Stimulated activated CD4-positive, alpha-beta T cell treated with anti-CD3 and anti-CD28 coated beads, Interleukin-2, amount 100 ng/mL, for 24 hours (primary cell): ENCODE data around the gene ANAPC15.

Experiments used
- DNase-seq, 2 donors: peaks; one replicate each; pipeline ENCODE4 v3.0.0-alpha.2; 2020

ANAPC15 gene

GRCh38 chr11:72124046-72124445, 11.6 kb upstream of the ANAPC15 start:
- DNase-seq = no peak

DNA sequence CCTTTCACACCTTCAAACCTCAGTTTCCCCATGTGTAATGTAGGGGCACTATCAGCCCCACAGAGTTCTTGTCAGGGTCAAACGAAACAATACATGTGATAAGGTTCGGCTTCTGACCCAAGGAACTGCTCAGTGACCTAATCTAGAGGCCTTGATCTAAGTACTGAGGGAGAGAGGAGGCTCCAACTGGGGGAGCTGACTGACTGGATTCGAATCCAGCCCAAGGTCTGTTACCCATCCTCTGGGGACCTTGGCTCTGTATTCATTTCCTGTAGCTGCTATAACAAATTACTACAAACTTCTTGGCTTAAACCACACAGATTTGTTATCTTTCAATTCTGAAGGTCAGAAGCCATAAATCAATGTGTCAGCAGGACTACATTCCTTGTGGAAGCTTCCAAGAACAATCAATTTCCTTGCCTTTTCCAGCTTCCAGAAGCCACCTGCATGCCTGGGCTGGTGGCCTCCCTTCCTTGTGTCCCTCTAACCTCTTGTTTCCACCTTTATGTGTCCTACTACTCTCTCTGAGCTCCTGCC, 10.7 kb upstream of the ANAPC15 start:
- no peak for DNase-seq

DNA sequence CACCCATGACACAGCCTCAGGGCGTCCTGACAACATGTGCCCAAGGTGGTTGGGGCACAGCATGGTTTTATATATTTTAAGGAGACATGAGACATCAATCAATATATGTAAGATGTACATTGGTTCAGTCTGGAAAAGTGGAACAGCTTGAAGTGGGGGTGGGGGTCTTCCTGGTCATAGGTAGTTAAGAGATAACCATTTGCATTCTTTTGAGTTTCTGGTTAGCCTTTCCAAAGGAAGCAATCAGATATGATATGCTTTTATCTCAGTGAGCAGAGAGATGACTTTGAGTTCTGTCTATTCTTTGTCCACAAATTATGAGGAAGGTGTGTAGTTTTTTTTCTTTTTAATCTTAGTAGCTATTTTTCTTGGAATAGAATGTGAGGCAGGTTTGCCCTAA, 10.1 kb upstream of the ANAPC15 start:
- no peak for DNase-seq

GRCh38 chr11:72120930-72121329, 8.4 kb upstream of the ANAPC15 start:
- DNase-seq = no peak

GRCh38 chr11:72119198-72119597, 6.7 kb upstream of the ANAPC15 start:
- no peak for DNase-seq

DNA sequence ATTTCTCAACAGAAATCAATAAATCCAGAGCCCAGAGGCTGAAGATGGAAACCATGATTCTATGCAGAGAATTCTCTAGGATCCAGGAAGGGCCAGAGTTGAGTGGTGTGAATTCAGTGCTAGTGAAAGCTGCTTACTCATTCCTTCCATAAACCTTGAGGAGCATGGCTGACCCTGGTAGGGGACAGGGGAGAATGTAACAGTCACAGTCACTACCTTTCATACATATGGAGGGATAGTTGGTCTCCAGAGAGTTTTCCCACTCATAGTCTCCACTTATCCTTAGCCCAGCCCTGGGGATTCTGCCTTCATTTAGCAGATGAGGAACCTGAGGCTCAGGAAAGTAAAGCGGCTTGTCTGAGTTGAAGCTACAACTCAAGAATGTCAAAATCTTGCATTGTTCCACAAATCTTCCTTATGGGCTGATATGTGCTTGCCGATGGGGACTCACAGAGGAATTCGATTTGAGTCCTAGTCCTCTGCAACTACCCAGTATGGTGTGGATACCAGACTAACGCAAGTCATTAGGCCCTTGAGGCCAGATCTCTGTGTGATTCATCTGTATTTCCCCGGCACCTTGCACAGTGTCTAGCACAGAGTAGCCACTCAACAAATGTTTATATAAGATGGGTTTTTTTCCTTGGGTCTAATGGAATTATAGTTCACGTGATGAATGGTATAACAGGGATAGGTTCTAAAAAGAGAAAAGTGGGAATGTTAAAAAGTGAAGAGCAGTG, 3.7 kb upstream of the ANAPC15 start:
- DNase-seq = no peak

- no peak for DNase-seq
Measured at GRCh38 chr11:72114570-72114969, 2.1 kb upstream of the ANAPC15 start.

DNA sequence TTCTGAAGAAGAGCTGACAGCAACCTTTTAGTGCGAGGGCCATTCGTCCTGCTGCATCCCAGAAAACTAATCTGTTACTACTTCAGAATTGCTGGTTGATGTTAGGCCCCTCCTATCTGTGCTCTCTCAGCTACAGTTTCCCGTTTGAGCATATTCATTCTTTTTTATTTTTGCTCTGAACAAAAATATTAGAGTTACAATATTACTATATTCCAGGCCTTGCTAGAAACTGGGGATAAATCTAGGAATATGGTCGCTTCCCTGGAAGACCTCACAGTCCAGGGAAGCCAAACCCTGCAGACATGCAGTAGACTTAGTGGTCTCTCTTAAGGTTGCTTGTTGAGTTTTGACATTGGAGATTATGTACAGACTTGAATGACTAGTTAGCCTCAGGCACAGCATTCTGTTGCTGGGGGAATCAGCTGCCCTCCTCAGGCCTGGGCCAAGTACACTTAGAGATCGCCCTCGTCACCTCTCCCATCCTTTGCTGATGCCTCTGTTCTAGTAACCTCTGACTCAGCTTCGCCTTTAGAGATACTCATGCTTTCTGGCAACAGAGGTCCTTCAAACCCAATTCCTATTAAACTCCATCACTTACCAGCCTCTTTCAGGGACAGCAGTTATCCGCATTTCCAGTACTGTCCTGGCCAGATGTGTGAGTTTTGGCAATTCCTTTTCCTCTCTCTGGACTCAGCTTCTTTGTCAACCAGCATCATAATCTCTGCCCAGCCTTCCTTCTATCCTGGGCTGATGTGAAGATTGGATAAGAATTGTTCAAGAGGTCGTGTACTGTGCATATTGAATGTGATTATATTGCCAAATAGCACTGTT, 698 bp upstream of the ANAPC15 start:
- DNase-seq = no peak

- no peak for DNase-seq
Measured at GRCh38 chr11:72111300-72112142, 974 bp downstream of the ANAPC15 start.

GRCh38 chr11:72105888-72106287, 6.6 kb downstream of the ANAPC15 start, which contains the start of gene TOMT:
TSS of gene TOMT (plus strand) at chr11:72105924. CDS start at chr11:72105952, 28 bp downstream.
- no peak for DNase-seq

DNA sequence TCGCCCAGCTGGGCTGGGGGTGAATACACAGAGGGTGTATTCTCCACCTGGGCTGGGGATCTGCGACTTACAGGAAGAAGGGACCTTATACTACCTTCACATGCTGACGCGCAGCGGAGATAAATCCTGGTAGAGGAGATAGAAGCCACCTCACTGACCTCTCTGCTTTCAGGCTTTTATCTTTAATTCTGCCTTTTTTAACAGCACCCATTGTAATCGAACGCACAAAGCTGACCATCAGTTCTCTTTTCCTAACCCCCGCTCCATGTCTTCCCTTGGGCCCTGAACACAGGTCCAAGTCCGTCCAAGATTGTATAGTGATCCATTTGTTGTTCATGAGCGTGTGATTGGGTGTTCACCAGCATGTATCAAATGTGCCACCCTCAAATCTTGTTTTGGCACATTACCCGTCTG, 8.7 kb downstream of the ANAPC15 start:
- no peak for DNase-seq

DNA sequence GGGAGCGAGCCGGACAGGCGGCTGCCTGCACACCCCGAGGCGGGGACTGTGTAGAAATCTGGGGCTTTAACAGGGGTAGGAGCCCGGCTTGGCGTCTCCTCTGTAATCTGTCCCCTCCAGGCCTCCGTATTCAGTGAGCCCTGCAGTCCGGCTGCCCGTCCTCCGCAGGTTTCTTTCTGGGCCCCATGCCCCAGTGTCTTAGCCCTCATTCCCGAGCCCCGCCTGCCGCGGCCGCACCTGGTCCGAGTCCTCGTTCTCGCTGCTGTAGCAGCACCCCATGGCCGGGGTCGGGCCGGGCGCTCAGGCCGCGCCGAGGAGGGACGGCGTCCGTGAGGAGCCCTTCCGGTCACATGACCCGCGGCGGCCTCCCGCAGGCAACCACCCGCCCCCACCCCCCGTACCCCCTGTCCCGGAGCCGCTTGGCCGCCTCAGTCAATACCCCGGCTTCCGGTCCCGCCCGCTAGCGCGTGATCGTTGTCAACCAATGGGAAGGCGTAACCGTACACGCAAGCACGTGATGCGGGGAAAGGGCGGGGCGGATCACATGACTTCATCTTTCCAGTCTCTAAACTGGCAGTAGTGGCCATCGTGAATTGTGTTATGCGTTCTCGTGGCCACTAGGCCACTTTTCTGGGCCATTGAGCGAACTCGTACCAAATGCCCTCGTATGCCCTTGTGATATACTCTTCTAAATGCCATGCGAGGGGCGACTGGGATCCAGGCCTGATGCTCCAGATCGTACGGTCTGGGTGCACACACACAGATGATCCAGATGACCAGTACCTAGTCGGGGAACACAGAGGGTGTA, 9.3 kb downstream of the ANAPC15 start, which contains the start of gene LAMTOR1:
TSS of gene LAMTOR1 (minus strand) at position 352 of the 808 bp plus-strand sequence. CDS start at position 279, 73 bp downstream.
- peak; percentile 98 to 99 for DNase-seq

GRCh38 chr11:72102631-72102945, 9.9 kb downstream of the ANAPC15 start:
- no peak for DNase-seq

GRCh38 chr11:72102162-72102561, 10.3 kb downstream of the ANAPC15 start:
- no peak for DNase-seq

DNA sequence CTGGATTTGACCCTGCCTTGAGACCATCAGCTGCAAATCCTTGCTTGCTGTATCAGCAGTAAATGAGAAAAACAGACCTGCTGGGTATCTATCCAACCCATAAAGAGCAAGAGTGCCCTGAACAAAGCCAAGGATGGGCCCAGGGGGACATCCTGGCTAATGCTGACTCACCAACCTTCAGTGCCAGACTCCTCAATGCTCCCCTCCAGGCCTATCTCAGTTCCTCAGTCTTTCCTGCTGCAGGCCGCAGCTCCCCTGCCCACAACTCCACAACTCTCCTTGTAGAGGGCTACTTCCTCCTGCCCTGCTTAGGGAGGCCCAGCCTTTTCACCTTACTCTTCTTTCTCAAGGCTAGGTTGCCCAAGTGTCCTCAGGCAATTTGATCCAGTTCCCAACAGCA, 12.0 kb downstream of the ANAPC15 start:
- no peak for DNase-seq

- DNase-seq = no peak
Measured at GRCh38 chr11:72100009-72100408, 12.5 kb downstream of the ANAPC15 start.

- no peak for DNase-seq
Measured at GRCh38 chr11:72098741-72099140, 13.8 kb downstream of the ANAPC15 start.

- peak; percentile 62 to 72 for DNase-seq
Measured at GRCh38 chr11:72091292-72091691, 21.2 kb downstream of the ANAPC15 start.

DNA sequence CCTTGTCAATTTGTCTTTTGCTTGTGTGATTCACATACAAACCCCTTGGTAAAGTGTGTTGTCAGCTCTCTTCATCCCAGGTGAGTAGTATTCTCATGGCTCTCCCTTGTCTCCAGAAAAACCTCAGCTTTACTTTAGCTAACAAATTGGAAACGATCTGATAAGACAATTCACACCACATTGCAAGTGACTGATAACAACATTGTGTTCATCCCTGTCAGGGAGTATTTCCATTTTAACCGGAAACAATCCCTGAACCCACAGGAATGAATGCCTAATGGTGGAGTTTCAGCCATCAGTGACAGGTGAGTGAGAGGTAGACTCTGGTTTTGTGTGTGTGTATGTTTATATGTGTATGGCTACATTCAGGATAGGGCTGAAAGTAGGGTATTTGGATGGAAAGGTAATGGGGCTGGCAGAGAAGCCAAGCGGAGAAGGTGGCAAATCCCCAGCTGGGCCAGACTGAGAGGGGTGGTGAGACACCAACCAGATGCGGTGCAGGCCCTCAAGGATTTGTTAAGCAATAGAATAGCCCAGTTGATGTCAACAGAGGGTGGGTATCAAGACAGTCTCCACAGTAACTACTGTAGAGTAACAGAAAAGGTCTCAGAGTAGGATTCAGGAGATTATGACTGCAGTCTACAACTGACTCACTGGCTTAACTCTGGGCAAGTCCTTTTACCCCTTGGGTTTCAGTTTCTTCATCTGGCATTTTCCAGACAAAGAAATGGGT, 24.3 kb downstream of the ANAPC15 start:
- DNase-seq = no peak

- DNase-seq = no peak
Measured at GRCh38 chr11:72085621-72086351, 26.7 kb downstream of the ANAPC15 start.

- no peak for DNase-seq
Measured at GRCh38 chr11:72084965-72085364, 27.5 kb downstream of the ANAPC15 start.
